GM13977 (cell line): ENCODE measurements around the gene ERC2.

Experiments
- DNase-seq: peaks from one replicate; pipeline ENCODE4 v3.0.0; 2012; ENCODE audit warnings: low spot score
- in situ Hi-C: fragments of 300-500 bp; cut with MboI; formaldehyde crosslinking; loops from one replicate; pipeline ENCODE4 v1.12.0; 2022; ENCODE audit warnings: low sequenced_read_pairs, low pct_unique_long_range_greater_than_20kb, mixed read lengths, inconsistent platforms; ENCODE audit not compliant: unreplicated experiment
- TF ChIP-seq, protein P1 (sequence below): IDR thresholded peaks from 2 replicates; pipeline ENCODE4 v1.5.1; 2012; ENCODE audit warnings: mild to moderate bottlenecking, control low read depth; ENCODE audit not compliant: insufficient read depth; ENCODE audit errors: extremely low read depth, missing control alignments

The ERC2 gene

GRCh38 chr3:55882006-55882405 lies 586.3 kb downstream of the ERC2 start:
- TF ChIP-seq, protein P1, sequence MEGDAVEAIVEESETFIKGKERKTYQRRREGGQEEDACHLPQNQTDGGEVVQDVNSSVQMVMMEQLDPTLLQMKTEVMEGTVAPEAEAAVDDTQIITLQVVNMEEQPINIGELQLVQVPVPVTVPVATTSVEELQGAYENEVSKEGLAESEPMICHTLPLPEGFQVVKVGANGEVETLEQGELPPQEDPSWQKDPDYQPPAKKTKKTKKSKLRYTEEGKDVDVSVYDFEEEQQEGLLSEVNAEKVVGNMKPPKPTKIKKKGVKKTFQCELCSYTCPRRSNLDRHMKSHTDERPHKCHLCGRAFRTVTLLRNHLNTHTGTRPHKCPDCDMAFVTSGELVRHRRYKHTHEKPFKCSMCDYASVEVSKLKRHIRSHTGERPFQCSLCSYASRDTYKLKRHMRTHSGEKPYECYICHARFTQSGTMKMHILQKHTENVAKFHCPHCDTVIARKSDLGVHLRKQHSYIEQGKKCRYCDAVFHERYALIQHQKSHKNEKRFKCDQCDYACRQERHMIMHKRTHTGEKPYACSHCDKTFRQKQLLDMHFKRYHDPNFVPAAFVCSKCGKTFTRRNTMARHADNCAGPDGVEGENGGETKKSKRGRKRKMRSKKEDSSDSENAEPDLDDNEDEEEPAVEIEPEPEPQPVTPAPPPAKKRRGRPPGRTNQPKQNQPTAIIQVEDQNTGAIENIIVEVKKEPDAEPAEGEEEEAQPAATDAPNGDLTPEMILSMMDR: no peak
- DNase-seq: no peak
- in situ Hi-C loops: no loop called here

GRCh38 chr3:55880357-55880756 lies 587.9 kb downstream of the ERC2 start:
- no peak for DNase-seq
- TF ChIP-seq, protein P1: no peak
- in situ Hi-C loops: no loop called here

DNA sequence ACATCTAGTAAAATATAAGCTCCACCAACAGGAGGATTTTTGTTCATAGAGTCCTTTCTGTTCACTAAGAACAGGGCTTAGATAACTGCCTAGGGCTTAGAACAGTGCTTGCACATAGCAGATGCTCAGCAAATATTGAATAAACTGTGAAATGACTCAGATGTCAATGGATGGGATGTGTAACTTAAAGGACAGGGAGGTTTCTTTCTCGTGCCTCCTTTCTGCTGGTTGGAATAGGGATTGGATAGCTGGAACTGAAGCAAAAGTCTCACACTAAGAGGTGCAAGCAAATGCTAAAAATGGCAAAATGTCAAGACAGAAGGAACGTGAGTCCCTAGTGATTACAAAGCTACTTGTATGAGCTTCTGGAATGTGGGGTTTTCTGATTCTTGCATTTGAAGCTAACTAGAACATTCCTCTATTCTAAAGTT lies 588.4 kb downstream of the ERC2 start:
- no peak for DNase-seq
- TF ChIP-seq, protein P1: no peak
- in situ Hi-C loops: no loop called here

- TF ChIP-seq, protein P1: peak; percentile 5
Measured at GRCh38 chr3:55877703-55878102, 590.6 kb downstream of the ERC2 start.

DNA sequence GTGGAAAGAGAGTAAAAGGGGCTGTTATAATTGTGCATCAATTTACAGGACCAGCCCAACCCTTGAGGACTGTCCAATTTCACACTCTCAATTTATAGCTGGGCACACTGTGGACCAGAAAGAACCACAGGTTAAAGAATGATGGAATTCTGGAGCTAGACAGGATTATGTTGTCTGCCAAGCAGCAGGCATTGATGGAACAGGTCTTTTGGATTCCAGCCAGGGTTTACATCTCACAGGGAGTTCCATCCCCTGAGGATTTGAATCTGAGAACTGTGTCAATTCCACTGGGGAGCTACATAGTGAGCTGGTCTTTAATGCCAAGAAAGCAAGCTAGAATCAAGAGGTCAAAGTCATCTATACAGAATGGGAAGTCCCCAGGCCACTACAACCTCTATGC lies 591.7 kb downstream of the ERC2 start:
- in situ Hi-C loops: no loop called here
- DNase-seq: no peak
- TF ChIP-seq, protein P1: no peak

More at GRCh38 chr3:55877703-55878102, 590.6 kb downstream of the ERC2 start:
- no peak for DNase-seq
- in situ Hi-C loops: no loop called here

DNA sequence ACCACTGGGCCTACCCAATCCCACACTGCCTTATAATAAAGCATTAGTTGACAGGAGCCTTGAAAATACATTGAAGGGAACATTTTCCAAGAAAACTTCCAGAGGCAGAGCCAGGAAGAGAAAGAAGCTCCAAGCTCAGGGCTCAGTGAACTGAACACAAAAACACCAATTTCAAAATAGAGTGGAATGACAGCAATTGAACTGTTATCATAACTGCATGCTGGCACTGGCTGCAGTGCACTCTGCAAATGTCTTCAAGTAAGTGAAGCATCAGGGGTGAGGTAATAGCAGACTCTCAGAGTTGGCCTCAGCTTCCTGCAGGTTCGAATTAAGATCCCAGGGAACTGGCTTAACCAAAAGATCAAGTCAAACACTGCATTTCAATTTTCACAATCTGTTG lies 593.2 kb downstream of the ERC2 start:
- in situ Hi-C loops: no loop called here
- no peak for DNase-seq
- TF ChIP-seq, protein P1: no peak

GRCh38 chr3:55873523-55874254 lies 594.6 kb downstream of the ERC2 start:
- in situ Hi-C loops: no loop called here
- DNase-seq: no peak
- TF ChIP-seq, protein P1: no peak
